Neural cell (in vitro differentiated cells): ENCODE results near the gene CPHXL2.

Source experiments
- EP300 ChIP-seq: fragments of 450-650 bp; conservative IDR thresholded peaks from 2 replicates; pipeline ENCODE4 v1.6.1; 2014; ENCODE audit warnings: antibody characterized with exemption, mild to moderate bottlenecking, moderate library complexity; ENCODE audit not compliant: poor library complexity, severe bottlenecking
- EZH2 ChIP-seq: fragments of 200-600, 300-800 bp; shearing (Covaris generic), sonication (generic); IDR thresholded peaks from 2 replicates; pipeline ENCODE4 v1.6.1; 2014; ENCODE audit warnings: antibody characterized with exemption, low read length, borderline replicate concordance, mild to moderate bottlenecking; ENCODE audit not compliant: insufficient read depth, poor library complexity, severe bottlenecking
- MXI1 ChIP-seq: fragments of 450-650 bp; conservative IDR thresholded peaks from 2 replicates; pipeline ENCODE4 v1.6.1; 2014; ENCODE audit warnings: antibody characterized with exemption, mild to moderate bottlenecking; ENCODE audit not compliant: poor library complexity, severe bottlenecking
- POLR2AphosphoS5 ChIP-seq: IDR thresholded peaks from 2 replicates; pipeline ENCODE4 v1.6.1; 2012
- RAD21 ChIP-seq: fragments of 450-650 bp; conservative IDR thresholded peaks from 2 replicates; pipeline ENCODE4 v1.6.1; 2014; ENCODE audit warnings: antibody characterized with exemption, mild to moderate bottlenecking, moderate library complexity
- SMC3 ChIP-seq: fragments of 450-650 bp; conservative IDR thresholded peaks from 2 replicates; pipeline ENCODE4 v1.6.1; 2014; ENCODE audit warnings: antibody characterized with exemption, mild to moderate bottlenecking, moderate library complexity; ENCODE audit not compliant: poor library complexity
- TAF1 ChIP-seq: IDR thresholded peaks from 2 replicates; pipeline ENCODE4 v1.6.1; 2012; ENCODE audit warnings: low read depth
- TF ChIP-seq, protein P1 (sequence below): fragments of 450-650 bp; IDR thresholded peaks from 2 replicates; pipeline ENCODE4 v1.5.1; 2014; ENCODE audit warnings: antibody characterized with exemption, mild to moderate bottlenecking, moderate library complexity; ENCODE audit not compliant: poor library complexity, severe bottlenecking
- TF ChIP-seq, protein P2 (sequence below): IDR thresholded peaks from 2 replicates; pipeline ENCODE4 v1.6.1; 2012; ENCODE audit warnings: borderline replicate concordance

DNA sequence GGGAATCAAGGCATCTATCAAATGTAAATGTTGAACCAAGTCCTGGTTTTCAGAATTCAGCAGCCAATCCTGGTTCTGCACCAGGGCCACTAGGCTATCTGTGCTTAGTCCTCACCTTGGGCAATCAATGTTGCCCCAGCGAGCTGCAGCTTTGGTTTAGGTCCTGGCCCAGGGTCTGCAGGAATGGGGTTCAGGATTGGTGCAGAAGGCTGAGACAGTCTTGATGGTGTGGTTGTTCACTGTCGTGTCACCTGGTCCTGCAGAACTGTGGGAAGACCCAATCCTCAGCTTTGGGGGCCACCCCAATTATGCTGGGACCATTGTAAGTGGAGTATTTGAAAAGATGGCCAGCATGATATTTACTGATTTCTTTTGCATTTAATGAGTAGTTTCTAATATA is 18.6 kb downstream of the CPHXL2 start:
- TF ChIP-seq, protein P1, sequence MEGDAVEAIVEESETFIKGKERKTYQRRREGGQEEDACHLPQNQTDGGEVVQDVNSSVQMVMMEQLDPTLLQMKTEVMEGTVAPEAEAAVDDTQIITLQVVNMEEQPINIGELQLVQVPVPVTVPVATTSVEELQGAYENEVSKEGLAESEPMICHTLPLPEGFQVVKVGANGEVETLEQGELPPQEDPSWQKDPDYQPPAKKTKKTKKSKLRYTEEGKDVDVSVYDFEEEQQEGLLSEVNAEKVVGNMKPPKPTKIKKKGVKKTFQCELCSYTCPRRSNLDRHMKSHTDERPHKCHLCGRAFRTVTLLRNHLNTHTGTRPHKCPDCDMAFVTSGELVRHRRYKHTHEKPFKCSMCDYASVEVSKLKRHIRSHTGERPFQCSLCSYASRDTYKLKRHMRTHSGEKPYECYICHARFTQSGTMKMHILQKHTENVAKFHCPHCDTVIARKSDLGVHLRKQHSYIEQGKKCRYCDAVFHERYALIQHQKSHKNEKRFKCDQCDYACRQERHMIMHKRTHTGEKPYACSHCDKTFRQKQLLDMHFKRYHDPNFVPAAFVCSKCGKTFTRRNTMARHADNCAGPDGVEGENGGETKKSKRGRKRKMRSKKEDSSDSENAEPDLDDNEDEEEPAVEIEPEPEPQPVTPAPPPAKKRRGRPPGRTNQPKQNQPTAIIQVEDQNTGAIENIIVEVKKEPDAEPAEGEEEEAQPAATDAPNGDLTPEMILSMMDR = no peak
- TF ChIP-seq EZH2 (no peak), RAD21 (no peak), TAF1 (no peak), MXI1 (no peak), SMC3 (no peak), POLR2AphosphoS5 (no peak), EP300 (no peak)
- TF ChIP-seq, protein P2, sequence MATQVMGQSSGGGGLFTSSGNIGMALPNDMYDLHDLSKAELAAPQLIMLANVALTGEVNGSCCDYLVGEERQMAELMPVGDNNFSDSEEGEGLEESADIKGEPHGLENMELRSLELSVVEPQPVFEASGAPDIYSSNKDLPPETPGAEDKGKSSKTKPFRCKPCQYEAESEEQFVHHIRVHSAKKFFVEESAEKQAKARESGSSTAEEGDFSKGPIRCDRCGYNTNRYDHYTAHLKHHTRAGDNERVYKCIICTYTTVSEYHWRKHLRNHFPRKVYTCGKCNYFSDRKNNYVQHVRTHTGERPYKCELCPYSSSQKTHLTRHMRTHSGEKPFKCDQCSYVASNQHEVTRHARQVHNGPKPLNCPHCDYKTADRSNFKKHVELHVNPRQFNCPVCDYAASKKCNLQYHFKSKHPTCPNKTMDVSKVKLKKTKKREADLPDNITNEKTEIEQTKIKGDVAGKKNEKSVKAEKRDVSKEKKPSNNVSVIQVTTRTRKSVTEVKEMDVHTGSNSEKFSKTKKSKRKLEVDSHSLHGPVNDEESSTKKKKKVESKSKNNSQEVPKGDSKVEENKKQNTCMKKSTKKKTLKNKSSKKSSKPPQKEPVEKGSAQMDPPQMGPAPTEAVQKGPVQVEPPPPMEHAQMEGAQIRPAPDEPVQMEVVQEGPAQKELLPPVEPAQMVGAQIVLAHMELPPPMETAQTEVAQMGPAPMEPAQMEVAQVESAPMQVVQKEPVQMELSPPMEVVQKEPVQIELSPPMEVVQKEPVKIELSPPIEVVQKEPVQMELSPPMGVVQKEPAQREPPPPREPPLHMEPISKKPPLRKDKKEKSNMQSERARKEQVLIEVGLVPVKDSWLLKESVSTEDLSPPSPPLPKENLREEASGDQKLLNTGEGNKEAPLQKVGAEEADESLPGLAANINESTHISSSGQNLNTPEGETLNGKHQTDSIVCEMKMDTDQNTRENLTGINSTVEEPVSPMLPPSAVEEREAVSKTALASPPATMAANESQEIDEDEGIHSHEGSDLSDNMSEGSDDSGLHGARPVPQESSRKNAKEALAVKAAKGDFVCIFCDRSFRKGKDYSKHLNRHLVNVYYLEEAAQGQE = no peak
